NCI-H187 treated with DMSO at 0.1 percent for 48 hours (cell line): Measurements from ENCODE around the gene ANKRD23.
"Not testable (repeated sequence)": the region's sequence is repeated elsewhere in the genome, so short reads cannot be mapped to it uniquely, and the experiment has no call there.

Source experiments
- DNase-seq: peaks from one replicate; lab custom pipeline; 2025; lab: John Stamatoyannopoulos, UW

Gene ANKRD23

DNA sequence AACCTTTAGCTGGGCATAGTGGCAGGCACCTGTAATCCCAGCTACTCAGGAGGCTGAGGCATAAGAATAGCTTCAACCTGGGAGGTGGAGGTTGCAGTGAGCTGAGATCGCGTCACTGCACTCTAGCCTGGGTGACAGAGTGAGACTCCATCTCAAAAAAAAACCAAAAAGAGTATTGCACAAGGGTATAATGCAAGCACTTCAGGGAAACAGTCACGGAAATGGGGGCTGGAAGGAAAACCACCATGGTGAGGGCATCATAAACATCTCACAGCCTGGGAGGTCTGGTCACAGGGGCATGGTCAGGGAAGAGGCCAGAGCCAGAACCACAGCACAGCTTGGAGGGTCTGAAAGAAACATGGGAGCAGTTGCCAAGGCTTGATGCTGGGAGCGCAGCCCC lies 19.2 kb upstream of the ANKRD23 start:
- not testable (repeated sequence) for DNase-seq

DNA sequence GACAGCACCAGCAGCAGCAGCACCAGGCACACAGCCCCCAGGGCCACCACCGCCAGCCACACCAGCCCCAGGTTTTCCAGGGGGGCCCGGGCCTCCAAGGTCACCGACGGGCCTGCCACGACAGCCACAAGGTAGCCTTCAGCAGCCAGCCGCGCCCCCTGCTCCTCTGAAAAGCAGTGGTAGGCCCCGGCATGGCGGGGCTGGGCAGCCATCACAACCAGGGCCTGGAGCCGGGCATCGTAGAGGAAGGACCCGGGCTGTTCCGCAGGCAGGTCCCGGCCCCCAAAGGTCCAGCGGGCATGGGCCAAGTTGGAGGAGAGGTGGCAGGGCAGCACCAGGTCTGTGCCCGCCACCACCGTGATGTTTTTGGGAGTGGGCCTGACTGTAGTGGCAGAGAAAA lies 17.3 kb upstream of the ANKRD23 start:
- no peak for DNase-seq

DNA sequence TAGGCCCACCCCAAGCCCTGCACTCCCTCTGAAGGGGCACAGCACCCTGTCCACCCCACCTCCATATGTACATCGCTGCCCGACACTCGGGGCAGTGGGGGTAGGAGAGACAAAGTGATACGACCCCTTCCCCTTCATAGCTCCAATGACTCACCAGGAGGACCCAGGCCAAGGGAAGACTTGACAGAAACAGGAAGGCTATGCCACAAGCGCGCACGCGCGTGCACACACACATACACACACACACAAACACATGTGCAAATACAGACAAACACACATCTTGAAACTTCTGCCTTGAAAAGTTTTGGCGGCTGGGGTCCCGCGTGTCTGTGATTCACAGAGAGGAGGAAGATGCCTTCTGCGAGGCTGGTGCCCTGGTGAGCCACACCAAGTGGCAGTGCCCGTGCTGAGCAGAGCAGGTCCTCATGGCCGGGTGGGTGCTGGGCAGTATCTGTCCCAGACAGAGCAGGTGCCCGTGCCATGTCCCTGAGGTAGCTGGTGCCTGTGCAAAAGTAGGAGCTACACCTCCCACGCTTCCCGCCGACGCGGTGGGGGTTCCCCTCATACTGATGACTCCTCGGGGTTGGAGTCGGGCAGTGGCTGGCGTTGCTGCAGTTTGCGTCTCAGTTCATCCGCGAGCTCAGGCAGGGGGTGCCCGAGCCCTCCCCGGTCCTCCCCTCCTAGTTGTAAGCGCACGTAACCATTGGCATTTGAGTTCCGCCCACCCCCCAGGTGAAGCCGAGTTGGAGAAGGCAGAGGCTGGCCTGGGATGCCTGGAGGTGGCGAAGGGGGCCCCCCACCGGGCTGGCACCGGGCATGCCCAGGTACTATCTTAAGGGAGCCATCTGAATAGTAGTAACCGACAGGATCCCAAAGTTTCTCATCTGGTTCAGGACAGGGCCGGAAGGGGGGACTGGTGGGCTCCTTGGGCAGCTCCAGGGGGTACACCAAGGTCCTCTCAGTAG lies 16.5 kb upstream of the ANKRD23 start:
- DNase-seq, result no peak

DNA sequence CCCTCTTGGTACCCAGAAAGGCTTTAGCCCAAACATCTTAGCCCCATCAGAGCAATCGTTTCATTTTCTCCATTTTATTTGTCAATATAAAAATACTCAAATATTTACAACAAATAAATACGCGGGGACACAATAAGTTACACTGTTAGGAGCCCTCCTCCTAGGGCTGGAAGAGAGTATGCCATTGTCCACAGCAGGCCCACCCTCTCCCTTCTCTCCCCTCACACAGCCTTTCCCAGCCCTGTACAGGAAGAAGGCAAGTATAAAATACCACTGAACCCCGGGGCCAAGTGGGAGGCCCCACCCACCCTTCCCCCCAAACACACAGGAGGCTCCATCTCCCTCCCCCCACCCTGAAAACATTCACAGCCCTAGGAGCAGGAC lies 15.9 kb upstream of the ANKRD23 start:
- DNase-seq, result no peak

DNA sequence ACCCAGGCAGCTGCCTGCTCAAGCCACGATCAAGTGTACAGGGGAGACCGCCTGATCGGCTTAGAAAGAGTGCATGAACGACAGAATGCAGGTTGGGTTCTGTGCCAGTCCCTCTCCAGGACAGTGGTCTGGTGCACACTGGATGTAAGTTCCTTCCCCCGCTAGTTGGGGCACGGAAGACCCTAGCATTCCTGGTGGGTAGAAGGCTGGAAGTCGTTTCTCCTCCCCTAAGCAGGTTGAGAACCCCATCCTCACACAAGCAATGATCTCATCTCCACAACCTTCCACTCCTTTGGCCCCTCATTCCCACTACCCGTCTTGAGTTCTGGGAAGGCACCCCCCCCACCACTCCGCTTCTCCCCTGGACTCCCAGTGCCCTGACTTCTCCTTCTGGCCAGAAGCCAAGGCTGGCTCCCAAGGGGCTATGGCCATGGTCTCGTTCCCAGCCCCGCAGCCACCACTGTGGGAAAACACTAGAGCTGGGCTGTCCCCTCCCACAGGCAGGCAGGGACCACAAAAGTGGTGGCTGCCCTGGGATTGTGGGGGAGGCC lies 15.4 kb upstream of the ANKRD23 start:
- DNase-seq, result no peak

DNA sequence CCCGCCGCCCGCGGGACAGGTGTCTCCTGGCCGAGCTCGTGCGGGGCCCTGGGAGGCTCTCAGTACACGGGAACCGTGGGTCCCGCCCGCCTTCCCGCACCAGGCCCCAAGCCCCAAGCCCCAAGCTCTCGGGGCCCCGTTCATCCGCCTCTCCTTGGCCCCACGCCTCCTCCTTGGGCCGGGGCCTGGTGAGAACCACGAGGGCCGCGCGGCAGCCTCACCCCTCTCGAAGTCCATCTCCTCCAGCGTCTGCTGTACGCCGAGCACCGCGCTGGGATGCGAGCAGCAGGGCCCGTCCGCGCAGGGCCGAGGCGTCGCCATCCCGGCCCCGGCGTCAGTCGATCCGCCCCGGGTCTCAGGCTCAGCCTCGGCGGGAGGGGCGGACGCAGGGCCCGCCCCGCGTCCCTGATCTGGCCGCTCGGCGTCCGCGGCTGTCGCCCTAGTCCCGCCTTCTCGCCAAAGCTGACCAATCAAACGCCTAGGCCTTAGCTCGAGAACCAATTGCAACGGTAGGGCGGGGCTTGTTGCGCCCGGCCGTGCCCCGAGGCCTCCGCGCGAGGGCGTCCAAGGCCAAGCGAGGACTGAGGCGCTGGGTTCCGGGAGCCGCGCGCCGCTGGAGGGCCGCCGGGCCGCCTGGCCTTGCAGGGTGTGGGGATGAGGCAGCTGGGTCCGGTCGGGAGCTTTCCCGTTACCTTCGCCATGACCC lies 14.0 kb upstream of the ANKRD23 start, which contains the start of gene ANKRD39:
Gene ANKRD39, minus strand, starts transcription at position 350 of the 706 bp plus-strand sequence. Its CDS starts 29 bp downstream, at position 321.
- DNase-seq, result peak; percentile 89

DNA sequence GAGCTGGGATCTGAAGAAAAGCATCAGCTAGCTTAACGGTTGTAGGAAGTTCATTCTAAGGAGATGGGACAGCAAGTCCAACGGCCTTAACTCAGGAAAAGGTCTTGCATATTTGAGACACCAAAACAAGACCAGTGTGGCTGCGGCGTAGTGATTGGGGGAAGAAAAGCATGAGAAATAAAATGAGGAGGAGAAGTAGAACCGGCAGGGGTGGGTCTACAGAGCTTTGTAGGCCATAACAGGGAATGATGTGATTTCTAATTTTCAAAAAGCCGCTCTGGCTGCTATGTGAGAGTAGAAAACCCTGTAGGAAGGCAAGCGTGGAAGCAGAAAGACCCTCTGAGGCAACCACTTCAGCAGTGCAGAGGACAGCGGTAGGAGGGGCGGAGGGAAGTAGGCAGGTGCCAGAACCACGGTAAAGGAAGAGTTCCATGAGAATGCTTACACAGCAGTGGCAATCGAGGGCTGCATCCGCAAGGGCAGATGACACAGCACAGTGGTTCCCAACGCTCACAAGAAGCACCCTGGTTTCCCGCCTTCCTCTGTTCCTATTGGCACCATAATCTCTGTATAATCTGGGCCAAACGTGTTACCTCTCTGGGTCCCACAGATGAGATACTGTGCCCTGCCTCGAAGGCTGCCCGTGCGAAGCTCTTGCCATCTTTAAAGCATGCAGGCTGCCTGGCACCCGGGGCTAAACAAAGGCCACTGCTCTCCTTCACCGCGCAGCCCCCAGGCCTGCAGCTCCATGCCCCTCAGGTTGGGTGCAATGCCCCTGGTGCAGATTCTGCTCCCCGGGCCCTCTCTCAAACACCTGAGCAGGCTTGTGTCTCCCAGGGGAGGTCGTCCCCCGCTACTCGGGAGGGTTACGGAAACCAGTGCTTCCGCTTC lies 13.2 kb upstream of the ANKRD23 start:
- no peak for DNase-seq

DNA sequence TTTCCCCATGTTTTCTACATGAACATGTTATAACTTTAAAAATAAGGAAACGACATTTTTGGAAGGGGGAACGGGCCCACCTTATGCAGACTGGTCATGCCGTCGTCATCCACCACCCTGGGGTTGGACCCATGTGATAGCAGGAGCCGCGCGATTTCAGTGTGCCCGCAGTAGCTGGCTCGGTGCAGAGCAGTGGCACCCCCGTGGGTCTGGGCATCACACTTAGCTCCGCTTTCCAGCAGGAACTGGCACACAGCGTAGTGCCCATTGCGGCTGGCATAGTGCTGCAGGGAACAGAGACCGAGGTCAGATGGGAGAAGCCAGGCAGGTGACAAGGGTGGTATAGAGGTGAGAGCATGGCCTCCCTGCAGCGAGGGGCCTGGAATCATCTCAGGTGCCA lies 9.5 kb upstream of the ANKRD23 start:
- no peak for DNase-seq

DNA sequence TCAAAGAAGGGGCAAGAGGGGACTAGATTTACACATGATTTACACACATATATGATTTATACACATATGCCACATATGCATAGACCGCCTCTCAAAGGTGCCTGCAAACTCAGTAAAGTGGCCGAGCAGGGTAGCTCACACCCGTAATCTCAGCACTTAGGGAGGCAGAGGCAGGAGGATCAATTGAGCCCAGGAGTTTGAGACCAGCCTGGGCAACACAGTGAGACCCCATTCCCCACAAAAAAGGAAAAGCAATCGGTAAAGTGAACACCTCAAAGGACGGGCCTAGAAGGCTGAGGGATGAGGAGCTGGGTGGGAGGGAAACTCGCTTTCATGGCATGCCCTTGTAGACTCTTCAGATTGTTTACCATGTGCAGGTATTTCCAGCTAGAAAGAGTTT lies 8.8 kb upstream of the ANKRD23 start:
- no peak for DNase-seq

DNA sequence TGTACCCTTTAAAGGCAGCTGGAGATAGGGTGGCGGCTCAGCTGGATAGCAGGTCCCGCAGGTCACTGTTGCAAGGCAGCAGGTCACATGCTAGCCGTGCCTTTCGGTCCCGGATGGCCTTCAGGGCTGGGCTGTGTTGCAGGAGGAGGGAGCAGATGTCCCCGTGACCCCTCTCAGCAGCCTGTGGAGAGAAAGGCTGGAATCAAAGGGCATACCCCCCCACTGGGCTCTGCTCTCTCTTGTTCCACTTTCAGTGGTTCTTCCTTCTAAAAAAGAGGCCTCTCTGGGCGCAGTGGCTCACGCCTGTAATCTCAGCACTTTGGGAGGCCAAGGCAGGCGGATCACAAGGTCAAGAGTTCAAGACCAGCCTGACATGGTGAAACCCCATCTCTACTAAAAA lies 4.4 kb upstream of the ANKRD23 start:
- DNase-seq, result no peak

DNA sequence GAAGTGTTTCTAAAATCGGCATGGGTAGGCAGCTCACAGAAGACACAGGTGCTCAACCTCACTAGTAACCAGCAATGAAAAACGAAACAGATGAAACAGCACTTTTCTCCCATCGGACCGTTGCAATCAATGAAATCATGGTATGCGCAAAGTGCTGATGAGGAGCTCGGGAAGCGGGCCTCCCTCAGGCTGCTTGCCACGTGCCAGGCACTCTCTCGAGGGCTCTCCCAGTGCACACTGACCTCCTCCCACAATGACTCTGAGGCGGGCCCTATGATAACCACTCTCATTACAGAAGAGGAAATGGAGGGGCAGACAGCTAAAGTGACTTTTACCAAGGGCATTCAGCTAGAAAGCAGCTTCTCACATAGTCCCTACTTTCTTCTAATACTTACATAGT lies 3.8 kb upstream of the ANKRD23 start:
- DNase-seq, result no peak

DNA sequence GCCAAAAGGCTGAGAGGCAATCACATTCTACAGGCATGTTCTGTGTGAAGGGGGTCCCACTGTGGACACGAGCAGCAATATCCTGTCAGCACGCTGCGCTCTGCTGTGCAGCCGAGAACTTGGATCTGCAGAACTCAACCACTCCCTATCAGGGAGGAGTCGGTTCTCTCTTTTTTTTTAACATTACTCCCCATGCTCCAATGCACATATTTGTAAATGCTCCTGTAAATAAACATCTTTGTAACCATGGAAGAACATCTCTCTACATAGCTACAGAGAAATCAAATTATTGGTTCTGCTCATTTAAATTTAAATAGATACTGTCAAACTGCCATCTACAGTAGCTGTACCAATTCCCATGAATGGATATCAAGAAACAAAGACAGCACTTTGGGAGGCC lies 3.0 kb upstream of the ANKRD23 start:
- no peak for DNase-seq

DNA sequence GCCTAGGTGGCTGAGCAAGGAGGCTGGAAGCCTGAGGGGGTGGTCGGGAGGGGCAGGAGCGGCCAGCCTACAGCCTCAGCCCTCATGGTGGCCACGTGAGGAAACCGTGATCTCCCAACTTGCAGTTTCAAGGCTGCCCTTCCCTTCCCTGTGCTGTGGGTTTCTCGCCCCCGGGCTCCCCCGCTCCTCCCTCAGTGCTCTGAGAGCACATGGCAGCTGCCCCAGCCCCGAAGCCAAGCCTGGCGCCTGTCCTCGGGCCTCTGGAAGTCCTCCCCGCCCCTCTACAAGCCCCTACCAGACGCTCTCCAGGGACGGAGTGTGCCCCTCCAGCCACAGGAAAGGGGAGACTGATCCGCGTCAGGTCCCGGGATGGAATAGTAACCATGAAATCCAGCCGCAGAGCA lies 586 bp upstream of the ANKRD23 start:
- DNase-seq, result no peak

DNA sequence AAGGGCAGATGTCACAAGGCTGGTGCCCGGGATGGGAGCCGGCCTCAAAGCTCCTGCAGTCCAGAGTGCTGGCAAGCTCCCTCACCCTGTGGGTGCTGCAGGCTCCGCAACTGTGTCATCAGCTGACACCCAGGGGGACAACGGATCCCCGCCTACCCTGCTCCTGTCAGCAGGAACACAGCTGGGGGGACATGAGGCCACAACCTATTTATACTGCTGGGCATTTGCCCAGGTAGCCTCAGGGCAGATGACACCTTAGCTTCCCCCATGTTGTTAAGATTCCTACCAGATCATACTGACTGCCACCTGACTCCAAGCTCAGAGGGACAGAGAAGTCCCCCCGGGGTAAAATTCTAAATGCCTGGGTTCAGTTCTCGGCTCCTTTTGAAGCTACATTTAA lies 1.2 kb downstream of the ANKRD23 start:
- no peak for DNase-seq

DNA sequence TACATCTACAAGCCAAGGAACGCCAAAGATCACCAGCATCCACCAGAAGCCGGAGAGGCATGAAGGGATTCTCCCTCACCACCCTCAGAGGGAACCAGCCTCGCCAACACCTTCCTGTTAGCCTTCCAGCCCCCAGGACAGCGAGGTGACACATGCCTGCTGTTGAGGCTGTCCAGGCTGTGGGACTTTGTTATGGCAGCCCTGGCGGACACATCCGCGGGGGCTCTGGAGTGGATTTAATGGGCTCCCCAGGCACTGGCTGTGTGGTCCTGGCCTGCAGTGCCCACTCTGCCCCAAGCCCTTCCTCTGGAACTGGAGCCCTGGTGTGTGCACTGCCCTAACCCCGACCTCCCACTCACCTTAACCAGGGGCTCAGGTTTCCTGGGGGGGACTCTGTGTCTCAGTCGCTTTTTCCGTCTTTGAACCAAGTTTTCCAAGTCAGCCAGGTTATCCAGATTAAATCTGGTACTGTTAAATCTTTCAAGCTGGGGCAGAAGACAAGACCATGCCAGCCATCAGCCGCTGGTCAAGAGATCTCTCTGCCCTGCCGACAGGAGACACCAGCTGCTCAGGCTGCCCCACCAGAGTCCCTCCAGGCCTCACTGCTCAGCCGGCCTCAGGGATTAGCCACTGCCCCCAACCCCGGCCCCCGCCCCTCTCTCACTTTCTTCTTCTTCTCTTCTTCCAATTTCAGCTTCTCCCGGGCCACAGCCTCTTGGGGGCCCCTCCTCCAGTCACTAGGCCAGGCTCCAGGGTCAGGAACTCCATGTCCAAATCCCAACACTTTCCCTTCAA lies 1.9 kb downstream of the ANKRD23 start:
- no peak for DNase-seq

DNA sequence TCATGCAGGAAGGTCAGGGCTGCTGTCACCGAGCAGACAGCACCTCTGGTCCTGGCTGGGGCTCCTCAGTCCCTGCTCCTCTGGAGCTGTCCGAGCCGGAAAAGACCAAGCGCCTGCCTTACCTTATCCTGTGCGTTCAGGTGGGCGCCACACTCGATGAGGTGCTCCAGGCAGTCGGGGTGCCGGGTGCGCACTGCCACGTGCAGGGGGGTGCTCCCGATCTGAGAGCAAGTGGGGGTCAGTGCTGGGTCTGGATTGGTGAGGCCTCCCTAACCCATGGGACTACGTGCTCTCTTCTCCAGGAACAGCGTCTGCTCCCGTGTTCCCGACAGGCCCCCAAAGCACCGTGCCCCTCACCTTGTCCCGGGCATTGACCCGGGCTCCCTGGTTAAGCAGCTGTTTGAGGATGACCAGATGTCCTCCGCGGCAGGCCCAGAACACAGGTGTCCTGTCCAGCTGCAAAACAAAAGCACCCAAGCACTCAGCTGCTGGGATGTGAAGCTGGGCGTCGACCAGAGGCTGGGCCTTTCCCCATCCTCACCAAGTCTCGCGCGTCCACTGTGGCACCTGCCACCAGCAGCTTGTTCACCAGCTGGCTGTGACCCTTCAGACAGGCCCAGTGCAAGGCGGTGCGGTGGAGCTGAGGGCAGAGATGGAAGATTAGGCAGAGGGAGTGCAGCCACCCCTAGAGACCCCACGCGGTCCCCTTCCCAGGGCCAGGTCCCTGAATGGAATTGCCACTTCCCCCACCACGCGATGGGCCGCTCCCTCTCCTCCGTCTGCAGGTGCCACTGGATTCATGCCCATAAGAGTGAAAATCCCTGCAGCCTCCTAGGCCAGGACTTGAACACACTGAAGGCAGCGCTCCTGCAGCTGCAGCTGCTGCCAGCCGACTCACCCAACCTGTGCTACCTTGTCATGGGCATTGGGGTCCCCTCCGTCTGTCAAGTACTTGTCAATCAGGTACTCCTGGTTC lies 3.7 kb downstream of the ANKRD23 start:
- no peak for DNase-seq

DNA sequence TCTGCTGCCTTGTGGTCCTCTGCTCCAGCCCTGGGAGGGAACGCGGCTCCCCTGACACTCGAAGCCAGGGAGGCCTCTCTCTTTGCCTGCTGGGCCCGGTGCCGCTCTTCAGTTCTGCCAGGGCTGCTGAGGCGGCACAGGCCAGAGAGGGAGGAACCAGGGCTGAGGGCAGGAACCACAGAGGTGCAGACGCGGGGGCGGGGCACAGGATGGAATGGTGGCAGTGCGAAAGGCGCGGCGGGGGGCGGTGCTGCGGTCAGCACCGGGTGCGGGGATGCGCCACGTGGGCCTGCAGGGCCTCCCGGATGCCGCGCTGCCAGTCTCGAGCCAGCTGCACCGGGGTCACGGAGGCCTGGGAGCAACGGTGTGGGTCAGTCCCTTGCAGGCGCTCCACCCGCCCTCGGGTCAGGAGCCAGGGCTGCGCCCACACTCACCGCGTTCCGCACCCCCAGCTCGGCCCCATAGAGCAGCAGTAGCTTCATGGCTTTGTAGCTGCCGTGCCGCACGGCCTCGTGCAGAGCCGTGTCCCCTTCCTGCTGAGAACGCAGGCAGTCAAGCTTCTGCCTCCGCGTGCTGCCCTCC lies 4.4 kb downstream of the ANKRD23 start:
- DNase-seq, result no peak

DNA sequence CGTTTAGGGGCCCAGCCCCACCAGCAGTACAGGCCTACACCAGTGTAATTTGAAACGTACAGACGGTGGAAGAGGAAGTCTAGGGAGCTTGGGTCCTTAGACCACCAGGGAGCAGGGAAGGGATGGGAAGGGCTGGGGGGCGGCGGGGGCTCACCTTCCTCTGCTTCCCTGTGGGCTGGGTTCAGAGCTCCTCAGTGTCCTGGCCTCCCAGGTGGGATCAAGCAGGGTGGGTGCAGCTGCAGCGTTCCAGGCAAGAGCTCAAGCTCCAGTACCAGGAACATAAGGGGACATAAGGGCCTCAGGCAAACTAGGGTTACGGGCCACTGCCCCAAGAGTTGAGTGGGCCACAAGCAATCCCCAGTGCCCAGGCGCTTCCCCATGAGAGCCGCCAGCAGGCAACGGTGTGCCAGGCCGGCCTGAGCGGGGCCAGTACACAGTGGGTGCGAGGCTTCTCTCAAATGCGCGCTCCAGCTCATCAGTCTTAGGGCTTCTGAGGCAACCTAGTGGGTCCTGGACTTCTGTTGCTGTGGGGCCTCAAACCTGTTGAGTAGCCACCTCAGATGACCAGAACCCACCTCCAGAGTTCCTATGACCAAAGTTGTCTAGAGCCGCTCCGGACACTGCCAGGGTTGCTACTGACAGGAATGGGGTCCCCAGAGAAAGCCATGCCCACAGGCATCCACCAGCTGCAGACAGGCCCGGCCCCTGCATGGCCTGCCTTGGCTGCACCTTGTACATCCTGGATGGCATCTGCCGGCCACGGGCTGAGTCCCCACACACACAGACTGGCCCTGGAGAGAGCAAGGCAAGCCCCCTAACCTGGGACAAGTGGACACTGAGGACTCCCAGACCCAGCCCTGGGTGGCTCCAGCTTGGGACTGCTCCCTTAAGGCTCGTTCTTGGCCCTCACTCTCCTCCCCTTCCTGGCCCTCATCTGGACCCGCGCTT lies 5.2 kb downstream of the ANKRD23 start:
- DNase-seq, result no peak
